SK-N-SH treated with all-trans-retinoic acid at 6 μM for 48 hours (cell line): Measurements from ENCODE around the gene SEZ6L2.

Experiments used
- BACH2 ChIP-seq: fragments of 250-450 bp; sonication (Bioruptor Pico); IDR thresholded peaks from 2 replicates; pipeline ENCODE4 v1.9.0; 2021; ENCODE audit warnings: mild to moderate bottlenecking, borderline replicate concordance
- OSR1 ChIP-seq: fragments of 250-450 bp; sonication (Bioruptor Pico); IDR thresholded peaks from 2 replicates; pipeline ENCODE4 v1.8.0; 2022; ENCODE audit warnings: moderate library complexity, mild to moderate bottlenecking, inconsistent platforms
- PPARA ChIP-seq: fragments of 250-450 bp; sonication (Bioruptor Pico); IDR thresholded peaks from 2 replicates; pipeline ENCODE4 v1.5.0; 2020; ENCODE audit warnings: mild to moderate bottlenecking, borderline replicate concordance
- ZFP3 ChIP-seq: fragments of 250-450 bp; sonication (Bioruptor Pico); IDR thresholded peaks from 2 replicates; pipeline ENCODE4 v1.5.0; 2020; ENCODE audit warnings: mild to moderate bottlenecking, moderate library complexity
- ZNF70 ChIP-seq: fragments of 450-650 bp; formaldehyde crosslinking; IDR thresholded peaks from 2 replicates; pipeline ENCODE4 v1.5.0; 2020; ENCODE audit warnings: mild to moderate bottlenecking, moderate library complexity
- TF ChIP-seq, protein P1 (sequence below): fragments of 250-450 bp; sonication (Bioruptor Pico); IDR thresholded peaks from 2 replicates; pipeline ENCODE4 v1.5.1; 2020; ENCODE audit warnings: low read depth, mild to moderate bottlenecking, moderate library complexity

GRCh38 chr16:29839822-29840221 is 59.5 kb downstream of the SEZ6L2 start:
- no peak for TF ChIP-seq ZFP3 (CRISPR knock-in tag)
- TF ChIP-seq, protein P1, sequence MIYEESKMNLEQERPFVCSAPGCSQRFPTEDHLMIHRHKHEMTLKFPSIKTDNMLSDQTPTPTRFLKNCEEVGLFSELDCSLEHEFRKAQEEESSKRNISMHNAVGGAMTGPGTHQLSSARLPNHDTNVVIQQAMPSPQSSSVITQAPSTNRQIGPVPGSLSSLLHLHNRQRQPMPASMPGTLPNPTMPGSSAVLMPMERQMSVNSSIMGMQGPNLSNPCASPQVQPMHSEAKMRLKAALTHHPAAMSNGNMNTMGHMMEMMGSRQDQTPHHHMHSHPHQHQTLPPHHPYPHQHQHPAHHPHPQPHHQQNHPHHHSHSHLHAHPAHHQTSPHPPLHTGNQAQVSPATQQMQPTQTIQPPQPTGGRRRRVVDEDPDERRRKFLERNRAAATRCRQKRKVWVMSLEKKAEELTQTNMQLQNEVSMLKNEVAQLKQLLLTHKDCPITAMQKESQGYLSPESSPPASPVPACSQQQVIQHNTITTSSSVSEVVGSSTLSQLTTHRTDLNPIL = no peak
- no peak for TF ChIP-seq PPARA (CRISPR knock-in tag)
- TF ChIP-seq ZNF70 (CRISPR knock-in tag) = no peak
- TF ChIP-seq OSR1 (CRISPR knock-in tag) = no peak
- no peak for TF ChIP-seq BACH2 (CRISPR knock-in tag)
